ENCODE results near the gene SAXO1. TPM values are rescaled to one million over a fixed set of nuclear protein-coding genes. Genes with fewer than 3 reads are reported as not detected.

The SAXO1 gene
- total RNA-seq, 1 experiment from 2014 or later = not detected

GRCh38 chr9:18973348-18973747, 59.7 kb downstream of the SAXO1 start:
- H3K27me3 Mint-ChIP-seq (ENCODE audit: unreplicated experiment) = peaks cover 90% of the 10 kb centered on the region
- intact Hi-C loops (cut with micrococcal nuclease; ENCODE audit: unreplicated experiment) = no loop called here
- no peaks in the 10 kb centered on the region for H3K4me1 Mint-ChIP-seq (ENCODE audit: low read depth, unreplicated experiment)
- H3K9me3 Mint-ChIP-seq (ENCODE audit: low read depth, unreplicated experiment) = no peaks in the 10 kb centered on the region
- H3K36me3 Mint-ChIP-seq (ENCODE audit: insufficient read depth, unreplicated experiment) = no peaks in the 10 kb centered on the region
- no TSS peak for BruUV-seq (replicated peaks)
- no peak for DNase-seq
- TF ChIP-seq, protein P1, sequence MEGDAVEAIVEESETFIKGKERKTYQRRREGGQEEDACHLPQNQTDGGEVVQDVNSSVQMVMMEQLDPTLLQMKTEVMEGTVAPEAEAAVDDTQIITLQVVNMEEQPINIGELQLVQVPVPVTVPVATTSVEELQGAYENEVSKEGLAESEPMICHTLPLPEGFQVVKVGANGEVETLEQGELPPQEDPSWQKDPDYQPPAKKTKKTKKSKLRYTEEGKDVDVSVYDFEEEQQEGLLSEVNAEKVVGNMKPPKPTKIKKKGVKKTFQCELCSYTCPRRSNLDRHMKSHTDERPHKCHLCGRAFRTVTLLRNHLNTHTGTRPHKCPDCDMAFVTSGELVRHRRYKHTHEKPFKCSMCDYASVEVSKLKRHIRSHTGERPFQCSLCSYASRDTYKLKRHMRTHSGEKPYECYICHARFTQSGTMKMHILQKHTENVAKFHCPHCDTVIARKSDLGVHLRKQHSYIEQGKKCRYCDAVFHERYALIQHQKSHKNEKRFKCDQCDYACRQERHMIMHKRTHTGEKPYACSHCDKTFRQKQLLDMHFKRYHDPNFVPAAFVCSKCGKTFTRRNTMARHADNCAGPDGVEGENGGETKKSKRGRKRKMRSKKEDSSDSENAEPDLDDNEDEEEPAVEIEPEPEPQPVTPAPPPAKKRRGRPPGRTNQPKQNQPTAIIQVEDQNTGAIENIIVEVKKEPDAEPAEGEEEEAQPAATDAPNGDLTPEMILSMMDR (IDR thresholded peaks at IDR 0.05; ENCODE audit: unreplicated experiment) = no peak
- CTCF ChIA-PET = no interaction called here
- no peak overlapping the region for H3K4me3 Mint-ChIP-seq (ENCODE audit: low read depth, unreplicated experiment)
- H3K27ac Mint-ChIP-seq (ENCODE audit: unreplicated experiment) = no peak overlapping the region

- CTCF ChIA-PET = no interaction called here
- BruUV-seq (replicated peaks) = no TSS peak
- Mint-ChIP-seq H3K27me3 (ENCODE audit: unreplicated experiment) (peaks cover 89% of the 10 kb centered on the region), H3K4me1 (ENCODE audit: low read depth, unreplicated experiment) (no peaks in the 10 kb centered on the region), H3K27ac (ENCODE audit: unreplicated experiment) (no peak overlapping the region), H3K4me3 (ENCODE audit: low read depth, unreplicated experiment) (no peak overlapping the region), H3K9me3 (ENCODE audit: low read depth, unreplicated experiment) (no peaks in the 10 kb centered on the region), H3K36me3 (ENCODE audit: insufficient read depth, unreplicated experiment) (no peaks in the 10 kb centered on the region)
- no peak for DNase-seq
- intact Hi-C loops (cut with micrococcal nuclease; ENCODE audit: unreplicated experiment) = no loop called here
- TF ChIP-seq, protein P1 (IDR thresholded peaks at IDR 0.05; ENCODE audit: unreplicated experiment) = no peak
Measured at GRCh38 chr9:18972675-18973074, 60.3 kb downstream of the SAXO1 start.

DNA sequence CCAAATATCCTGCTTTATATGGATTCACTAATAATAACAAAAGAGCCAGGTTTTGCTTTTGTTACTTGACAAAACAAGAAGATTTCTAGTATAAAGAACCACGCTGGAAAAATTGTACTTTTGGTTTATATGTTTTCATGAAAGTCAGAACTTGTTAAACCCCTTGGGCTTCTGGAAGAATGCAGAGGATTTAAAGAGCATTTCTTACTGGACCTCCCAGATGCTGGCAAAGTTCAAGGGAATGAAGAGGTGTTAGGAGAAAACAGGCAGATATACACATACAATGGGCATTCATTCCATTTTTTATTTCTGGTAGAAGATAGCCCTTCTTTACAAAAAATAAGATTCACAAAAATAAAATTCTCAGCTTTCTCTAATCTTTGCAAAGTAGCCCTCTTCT, 61.1 kb downstream of the SAXO1 start:
- TF ChIP-seq, protein P1 (IDR thresholded peaks at IDR 0.05; ENCODE audit: unreplicated experiment) = no peak
- no peak for DNase-seq
- Mint-ChIP-seq H3K9me3 (ENCODE audit: low read depth, unreplicated experiment) (no peaks in the 10 kb centered on the region), H3K27me3 (ENCODE audit: unreplicated experiment) (peaks cover 83% of the 10 kb centered on the region), H3K4me3 (ENCODE audit: low read depth, unreplicated experiment) (no peak overlapping the region), H3K27ac (ENCODE audit: unreplicated experiment) (no peak overlapping the region), H3K36me3 (ENCODE audit: insufficient read depth, unreplicated experiment) (no peaks in the 10 kb centered on the region), H3K4me1 (ENCODE audit: low read depth, unreplicated experiment) (no peaks in the 10 kb centered on the region)
- BruUV-seq (replicated peaks) = no TSS peak
- intact Hi-C loops (cut with micrococcal nuclease; ENCODE audit: unreplicated experiment) = no loop called here
- CTCF ChIA-PET = no interaction called here

DNA sequence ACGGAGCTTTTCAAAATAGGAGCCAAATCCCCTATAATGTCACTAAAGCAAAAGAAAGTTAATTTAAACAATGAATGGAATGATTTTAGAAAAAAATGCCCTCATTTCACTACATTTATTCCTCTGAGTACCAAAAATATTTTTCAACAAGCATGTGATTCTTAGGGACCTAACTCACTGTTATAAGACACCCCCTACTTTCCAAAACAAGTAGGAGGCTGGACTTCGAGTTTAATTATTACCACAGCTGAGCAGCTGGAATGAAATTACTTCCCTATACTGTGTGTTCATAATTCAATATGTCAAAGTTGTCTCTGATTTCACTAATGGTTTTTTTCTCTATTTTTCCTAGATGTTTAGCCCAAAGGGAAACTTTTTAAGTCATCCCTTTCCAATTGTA, 61.6 kb downstream of the SAXO1 start:
- CTCF ChIA-PET = no interaction called here
- Mint-ChIP-seq H3K4me3 (ENCODE audit: low read depth, unreplicated experiment) (no peak overlapping the region), H3K4me1 (ENCODE audit: low read depth, unreplicated experiment) (no peaks in the 10 kb centered on the region), H3K27me3 (ENCODE audit: unreplicated experiment) (peaks cover 83% of the 10 kb centered on the region), H3K9me3 (ENCODE audit: low read depth, unreplicated experiment) (no peaks in the 10 kb centered on the region), H3K27ac (ENCODE audit: unreplicated experiment) (no peak overlapping the region), H3K36me3 (ENCODE audit: insufficient read depth, unreplicated experiment) (no peaks in the 10 kb centered on the region)
- DNase-seq = no peak
- BruUV-seq (replicated peaks) = no TSS peak
- intact Hi-C loops (cut with micrococcal nuclease; ENCODE audit: unreplicated experiment) = no loop called here
- TF ChIP-seq, protein P1 (IDR thresholded peaks at IDR 0.05; ENCODE audit: unreplicated experiment) = no peak

All from Calu3 (cell line).